ENCODE data around the gene ESAM. TPM values are rescaled to one million over a fixed set of nuclear protein-coding genes. Genes with fewer than 3 reads are reported as not detected.

Gene ESAM
- total RNA-seq, 1 donor from 2014 or later, result 164 TPM

- DNase-seq, result no peak
- Histone ChIP-seq H3K4me1 (peaks cover 45% of the 10 kb centered on the region), H3K4me3 (no peak overlapping the region), H3K27me3 (peaks cover 22% of the 10 kb centered on the region), H3K9me3 (no peaks in the 10 kb centered on the region), H3K36me3 (peaks cover 32% of the 10 kb centered on the region), H3K27ac (peak overlapping the region; percentile 6)
- intact Hi-C loops (cut with DNase I), result no loop called here
- TF ChIP-seq CTCF (IDR thresholded peaks at IDR 0.05), result no peak
- ATAC-seq, result no peak
These were observed 5.3 kb downstream of the ESAM start for GRCh38 chr11:124756753-124757227.

GRCh38 chr11:124756033-124756752 is 5.9 kb downstream of the ESAM start:
- H3K4me3 ChIP-seq, result no peak overlapping the region
- H3K9me3 ChIP-seq, result no peaks in the 10 kb centered on the region
- DNase-seq (no peak), ATAC-seq (no peak)
- peaks cover 22% of the 10 kb centered on the region for H3K27me3 ChIP-seq
- intact Hi-C loops (cut with DNase I), result no loop called here
- H3K4me1 ChIP-seq, result peaks cover 45% of the 10 kb centered on the region
- peaks cover 32% of the 10 kb centered on the region for H3K36me3 ChIP-seq
- H3K27ac ChIP-seq, result peak overlapping the region; percentile 6
- no peak for TF ChIP-seq CTCF (IDR thresholded peaks at IDR 0.05)

GRCh38 chr11:124754710-124755109 is 7.4 kb downstream of the ESAM start:
- peaks cover 13% of the 10 kb centered on the region for H3K27me3 ChIP-seq
- peak overlapping the region; percentile 4 for H3K27ac ChIP-seq
- no peaks in the 10 kb centered on the region for H3K9me3 ChIP-seq
- no peak for ATAC-seq
- intact Hi-C loops (cut with DNase I), result no loop called here
- peaks cover 32% of the 10 kb centered on the region for H3K36me3 ChIP-seq
- TF ChIP-seq CTCF (IDR thresholded peaks at IDR 0.05), result no peak
- DNase-seq, result no peak
- H3K4me1 ChIP-seq, result peaks cover 49% of the 10 kb centered on the region
- no peak overlapping the region for H3K4me3 ChIP-seq

GRCh38 chr11:124754309-124754708 is 7.8 kb downstream of the ESAM start:
- ATAC-seq (no peak), DNase-seq (no peak)
- H3K27me3 ChIP-seq, result peaks cover 11% of the 10 kb centered on the region
- intact Hi-C loops (cut with DNase I), result no loop called here
- H3K4me3 ChIP-seq, result no peak overlapping the region
- H3K27ac ChIP-seq, result peak overlapping the region; percentile 4
- TF ChIP-seq CTCF (IDR thresholded peaks at IDR 0.05), result no peak
- H3K4me1 ChIP-seq, result peaks cover 52% of the 10 kb centered on the region
- no peaks in the 10 kb centered on the region for H3K9me3 ChIP-seq
- peaks cover 32% of the 10 kb centered on the region for H3K36me3 ChIP-seq

GRCh38 chr11:124753624-124754023 is 8.5 kb downstream of the ESAM start:
- no peak for TF ChIP-seq CTCF (IDR thresholded peaks at IDR 0.05)
- Histone ChIP-seq H3K27me3 (peaks cover 4% of the 10 kb centered on the region), H3K4me1 (peaks cover 51% of the 10 kb centered on the region), H3K4me3 (no peak overlapping the region), H3K27ac (peak overlapping the region; percentile 4), H3K36me3 (peaks cover 32% of the 10 kb centered on the region), H3K9me3 (no peaks in the 10 kb centered on the region)
- DNase-seq (no peak), ATAC-seq (no peak)
- intact Hi-C loops (cut with DNase I), result no loop called here
